Neural cell (in vitro differentiated cells): ENCODE measurements around the gene RAB1A. TPM values are rescaled to one million over a fixed set of nuclear protein-coding genes. Genes with fewer than 3 reads are reported as not detected.
"Not testable (repeated sequence)": the region's sequence is repeated elsewhere in the genome, so short reads cannot be mapped to it uniquely, and the experiment has no call there.

Experiments
- H2AFZ ChIP-seq: fragments of 200-600, 300-800 bp; sonication (generic), shearing (Covaris generic); 2 replicates; pipeline ENCODE4 v1.6.0; 2014; ENCODE audit warnings: low read depth, mild to moderate bottlenecking, antibody characterized with exemption, low read length, moderate library complexity
- H3F3A ChIP-seq: fragments of 200-600 bp; shearing (Covaris generic); 2 replicates; pipeline ENCODE4 v1.6.1; 2016; ENCODE audit warnings: mild to moderate bottlenecking, moderate library complexity, mixed read lengths, antibody characterized with exemption, low read length; ENCODE audit not compliant: insufficient read depth, poor library complexity, severe bottlenecking
- H3K27ac ChIP-seq: fragments of 200-600, 300-800 bp; sonication (generic), shearing (Covaris generic); 2 replicates; pipeline ENCODE4 v1.5.1; 2014; ENCODE audit warnings: mild to moderate bottlenecking, low read length, moderate library complexity
- H3K27me3 ChIP-seq: fragments of 300-800, 200-600 bp; sonication (generic), shearing (Covaris generic); 2 replicates; pipeline ENCODE4 v1.6.0; 2014; ENCODE audit warnings: mild to moderate bottlenecking, low read depth, low read length, moderate library complexity; ENCODE audit not compliant: insufficient read depth
- H3K36me3 ChIP-seq: fragments of 300-800, 200-600 bp; sonication (generic), shearing (Covaris generic); 2 replicates; pipeline ENCODE4 v1.5.1; 2014; ENCODE audit warnings: mild to moderate bottlenecking, antibody characterized with exemption, low read length, moderate library complexity; ENCODE audit not compliant: insufficient read depth
- H3K4me2 ChIP-seq: fragments of 300-800, 200-600 bp; sonication (generic), shearing (Covaris generic); 2 replicates; pipeline ENCODE4 v1.6.0; 2014; ENCODE audit warnings: mild to moderate bottlenecking, low read length
- H3K4me3 ChIP-seq: fragments of 300-800, 200-600 bp; sonication (generic), shearing (Covaris generic); 2 replicates; pipeline ENCODE4 v1.5.1; 2014; ENCODE audit warnings: mild to moderate bottlenecking, low read length, moderate library complexity
- H3K79me2 ChIP-seq: fragments of 200-600 bp; shearing (Covaris generic); replicated peaks from 2 replicates; pipeline ENCODE4 v1.6.0; 2014; ENCODE audit warnings: mild to moderate bottlenecking, low read length, moderate library complexity; ENCODE audit not compliant: insufficient read depth
- H3K9ac ChIP-seq: fragments of 300-800, 200-600 bp; sonication (generic), shearing (Covaris generic); 2 replicates; pipeline ENCODE4 v1.6.1; 2016; ENCODE audit warnings: mild to moderate bottlenecking, low read length, mixed read lengths
- H3K9me2 ChIP-seq: fragments of 200-600 bp; shearing (Covaris generic); 2 replicates; pipeline ENCODE4 v1.6.1; 2016; ENCODE audit warnings: mild to moderate bottlenecking, low read length, mixed read lengths; ENCODE audit not compliant: insufficient read depth
- H3K9me3 ChIP-seq: fragments of 200-600, 300-800 bp; sonication (generic), shearing (Covaris generic); 2 replicates; pipeline ENCODE4 v1.6.1; 2016; ENCODE audit warnings: mild to moderate bottlenecking, mixed run types, low read length, moderate library complexity, mixed read lengths
- H4K20me1 ChIP-seq: fragments of 200-600 bp; shearing (Covaris generic); 2 replicates; pipeline ENCODE4 v1.6.1; 2016; ENCODE audit warnings: mild to moderate bottlenecking, mixed run types; ENCODE audit not compliant: insufficient read depth
- EZH2 ChIP-seq: fragments of 200-600, 300-800 bp; shearing (Covaris generic), sonication (generic); IDR thresholded peaks from 2 replicates; pipeline ENCODE4 v1.6.1; 2014; ENCODE audit warnings: antibody characterized with exemption, low read length, borderline replicate concordance, mild to moderate bottlenecking; ENCODE audit not compliant: insufficient read depth, poor library complexity, severe bottlenecking
- MXI1 ChIP-seq: fragments of 450-650 bp; conservative IDR thresholded peaks from 2 replicates; pipeline ENCODE4 v1.6.1; 2014; ENCODE audit warnings: antibody characterized with exemption, mild to moderate bottlenecking; ENCODE audit not compliant: poor library complexity, severe bottlenecking
- POLR2AphosphoS5 ChIP-seq: IDR thresholded peaks from 2 replicates; pipeline ENCODE4 v1.6.1; 2012
- RAD21 ChIP-seq: fragments of 450-650 bp; conservative IDR thresholded peaks from 2 replicates; pipeline ENCODE4 v1.6.1; 2014; ENCODE audit warnings: antibody characterized with exemption, mild to moderate bottlenecking, moderate library complexity
- SMC3 ChIP-seq: fragments of 450-650 bp; conservative IDR thresholded peaks from 2 replicates; pipeline ENCODE4 v1.6.1; 2014; ENCODE audit warnings: antibody characterized with exemption, mild to moderate bottlenecking, moderate library complexity; ENCODE audit not compliant: poor library complexity
- TAF1 ChIP-seq: IDR thresholded peaks from 2 replicates; pipeline ENCODE4 v1.6.1; 2012; ENCODE audit warnings: low read depth
- polyA plus RNA-seq: library from polyadenylated mRNA; depleted of rRNA; stranded (reverse); fragments of >200 nt; gene quantifications from 2 replicates; pipeline ENCODE4 v1.2.3, GENCODE V29; 2014
- TF ChIP-seq, protein P1 (sequence below): fragments of 450-650 bp; IDR thresholded peaks from 2 replicates; pipeline ENCODE4 v1.5.1; 2014; ENCODE audit warnings: antibody characterized with exemption, mild to moderate bottlenecking, moderate library complexity; ENCODE audit not compliant: poor library complexity, severe bottlenecking
- TF ChIP-seq, protein P2 (sequence below): IDR thresholded peaks from 2 replicates; pipeline ENCODE4 v1.6.1; 2012; ENCODE audit warnings: borderline replicate concordance

The RAB1A gene
- polyA plus RNA-seq, 1 donor from 2014 or later: 240 TPM

DNA sequence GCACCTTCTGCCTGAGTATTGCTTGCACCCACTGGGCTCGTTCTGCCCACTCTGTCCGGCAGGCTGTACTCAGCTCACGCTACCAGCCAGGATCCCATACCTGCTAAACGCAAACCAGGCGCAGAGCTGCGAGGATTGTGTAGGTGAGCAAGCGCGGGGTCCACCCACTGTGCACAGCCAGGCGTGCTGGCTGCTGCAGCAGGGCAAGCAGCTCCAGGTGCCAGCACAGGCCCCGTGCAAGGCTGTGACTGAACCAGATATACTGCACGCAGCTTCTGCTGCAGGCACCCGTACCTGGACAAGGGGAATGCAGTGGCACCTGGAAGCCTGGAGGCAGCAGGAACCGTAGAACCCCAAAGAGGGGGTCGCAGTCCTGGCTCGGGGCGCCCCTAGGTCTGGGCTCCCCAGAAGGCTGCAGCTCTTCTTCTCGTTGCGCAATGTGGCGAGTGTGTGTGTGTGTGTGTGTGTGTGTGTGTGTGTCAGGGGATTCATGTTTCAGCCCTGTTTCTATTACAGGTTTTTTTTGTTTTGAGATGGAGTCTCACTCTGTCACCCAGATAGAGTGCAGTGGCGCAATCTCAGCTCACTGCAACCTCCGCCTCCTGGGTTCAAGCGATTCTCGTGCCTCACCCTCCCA is 46.1 kb upstream of the RAB1A start:
- Histone ChIP-seq H3K4me2 (no peak overlapping the region), H3K9ac (no peak overlapping the region), H2AFZ (no peak overlapping the region), H3K79me2 (no peaks in the 10 kb centered on the region), H4K20me1 (no peaks in the 10 kb centered on the region), H3K9me3 (no peaks in the 10 kb centered on the region), H3K36me3 (no peaks in the 10 kb centered on the region), H3F3A (no peaks in the 10 kb centered on the region), H3K9me2 (no peaks in the 10 kb centered on the region), H3K4me3 (no peak overlapping the region), H3K27me3 (no peaks in the 10 kb centered on the region), H3K27ac (no peak overlapping the region)
- TF ChIP-seq, protein P1, sequence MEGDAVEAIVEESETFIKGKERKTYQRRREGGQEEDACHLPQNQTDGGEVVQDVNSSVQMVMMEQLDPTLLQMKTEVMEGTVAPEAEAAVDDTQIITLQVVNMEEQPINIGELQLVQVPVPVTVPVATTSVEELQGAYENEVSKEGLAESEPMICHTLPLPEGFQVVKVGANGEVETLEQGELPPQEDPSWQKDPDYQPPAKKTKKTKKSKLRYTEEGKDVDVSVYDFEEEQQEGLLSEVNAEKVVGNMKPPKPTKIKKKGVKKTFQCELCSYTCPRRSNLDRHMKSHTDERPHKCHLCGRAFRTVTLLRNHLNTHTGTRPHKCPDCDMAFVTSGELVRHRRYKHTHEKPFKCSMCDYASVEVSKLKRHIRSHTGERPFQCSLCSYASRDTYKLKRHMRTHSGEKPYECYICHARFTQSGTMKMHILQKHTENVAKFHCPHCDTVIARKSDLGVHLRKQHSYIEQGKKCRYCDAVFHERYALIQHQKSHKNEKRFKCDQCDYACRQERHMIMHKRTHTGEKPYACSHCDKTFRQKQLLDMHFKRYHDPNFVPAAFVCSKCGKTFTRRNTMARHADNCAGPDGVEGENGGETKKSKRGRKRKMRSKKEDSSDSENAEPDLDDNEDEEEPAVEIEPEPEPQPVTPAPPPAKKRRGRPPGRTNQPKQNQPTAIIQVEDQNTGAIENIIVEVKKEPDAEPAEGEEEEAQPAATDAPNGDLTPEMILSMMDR: no peak
- TF ChIP-seq, protein P2, sequence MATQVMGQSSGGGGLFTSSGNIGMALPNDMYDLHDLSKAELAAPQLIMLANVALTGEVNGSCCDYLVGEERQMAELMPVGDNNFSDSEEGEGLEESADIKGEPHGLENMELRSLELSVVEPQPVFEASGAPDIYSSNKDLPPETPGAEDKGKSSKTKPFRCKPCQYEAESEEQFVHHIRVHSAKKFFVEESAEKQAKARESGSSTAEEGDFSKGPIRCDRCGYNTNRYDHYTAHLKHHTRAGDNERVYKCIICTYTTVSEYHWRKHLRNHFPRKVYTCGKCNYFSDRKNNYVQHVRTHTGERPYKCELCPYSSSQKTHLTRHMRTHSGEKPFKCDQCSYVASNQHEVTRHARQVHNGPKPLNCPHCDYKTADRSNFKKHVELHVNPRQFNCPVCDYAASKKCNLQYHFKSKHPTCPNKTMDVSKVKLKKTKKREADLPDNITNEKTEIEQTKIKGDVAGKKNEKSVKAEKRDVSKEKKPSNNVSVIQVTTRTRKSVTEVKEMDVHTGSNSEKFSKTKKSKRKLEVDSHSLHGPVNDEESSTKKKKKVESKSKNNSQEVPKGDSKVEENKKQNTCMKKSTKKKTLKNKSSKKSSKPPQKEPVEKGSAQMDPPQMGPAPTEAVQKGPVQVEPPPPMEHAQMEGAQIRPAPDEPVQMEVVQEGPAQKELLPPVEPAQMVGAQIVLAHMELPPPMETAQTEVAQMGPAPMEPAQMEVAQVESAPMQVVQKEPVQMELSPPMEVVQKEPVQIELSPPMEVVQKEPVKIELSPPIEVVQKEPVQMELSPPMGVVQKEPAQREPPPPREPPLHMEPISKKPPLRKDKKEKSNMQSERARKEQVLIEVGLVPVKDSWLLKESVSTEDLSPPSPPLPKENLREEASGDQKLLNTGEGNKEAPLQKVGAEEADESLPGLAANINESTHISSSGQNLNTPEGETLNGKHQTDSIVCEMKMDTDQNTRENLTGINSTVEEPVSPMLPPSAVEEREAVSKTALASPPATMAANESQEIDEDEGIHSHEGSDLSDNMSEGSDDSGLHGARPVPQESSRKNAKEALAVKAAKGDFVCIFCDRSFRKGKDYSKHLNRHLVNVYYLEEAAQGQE: no peak
- no peak for TF ChIP-seq SMC3
- TF ChIP-seq RAD21: no peak
- no peak for TF ChIP-seq POLR2AphosphoS5
- no peak for TF ChIP-seq MXI1
- no peak for TF ChIP-seq EZH2
- no peak for TF ChIP-seq TAF1

DNA sequence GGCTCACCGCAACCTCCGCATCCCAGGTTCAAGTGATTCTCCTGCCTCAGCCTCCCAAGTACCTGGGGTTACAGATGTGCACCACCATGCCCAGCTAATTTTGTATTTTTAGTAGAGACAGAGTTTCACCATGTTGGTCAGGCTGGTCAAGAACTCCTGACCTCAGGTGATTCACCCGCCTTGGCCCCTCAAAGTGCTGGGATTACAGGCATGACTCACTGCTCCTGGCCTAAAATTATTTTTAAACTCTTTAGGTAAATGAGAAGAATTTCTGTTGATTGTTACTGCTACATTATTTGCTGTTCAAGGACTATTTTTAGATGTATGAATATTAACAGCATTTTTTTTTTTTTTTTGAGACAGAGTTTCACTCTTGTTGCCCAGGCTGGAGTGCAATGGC is 44.1 kb upstream of the RAB1A start:
- not testable (repeated sequence) for H4K20me1 ChIP-seq, H3K9me3 ChIP-seq, H3K36me3 ChIP-seq, H3F3A ChIP-seq, H3K27me3 ChIP-seq, H2AFZ ChIP-seq, H3K9me2 ChIP-seq, H3K79me2 ChIP-seq, H3K4me3 ChIP-seq, H3K27ac ChIP-seq, H3K4me2 ChIP-seq, H3K9ac ChIP-seq
